ENCODE data around the gene ARMS2.

Gene ARMS2

DNA sequence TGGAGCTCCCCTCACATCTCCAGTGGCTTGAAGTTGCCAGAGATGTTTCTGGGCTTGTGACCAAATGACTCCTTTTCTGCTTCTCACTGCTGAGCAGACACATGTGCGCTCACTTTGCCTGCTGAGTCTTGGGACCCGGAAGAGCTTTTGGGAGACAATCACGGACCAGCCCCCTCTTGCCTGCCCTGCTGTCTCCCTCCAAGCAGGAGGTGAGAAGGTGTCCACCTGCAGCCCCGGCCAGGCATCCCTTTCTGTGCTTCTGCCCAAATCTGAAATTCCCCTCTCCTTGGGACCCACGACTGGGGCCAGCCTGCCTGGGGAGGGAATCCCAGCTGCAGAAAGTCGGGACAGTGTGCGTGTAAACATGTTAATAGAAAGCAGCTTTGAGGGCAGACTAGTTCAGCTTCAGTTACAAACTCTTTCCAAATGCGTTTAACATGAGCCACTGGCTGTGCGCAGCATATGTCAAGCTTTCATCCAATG, 38.6 kb downstream of the ARMS2 start:
- Histone ChIP-seq H3K79me1 (ENCODE audit: low read length) (peaks cover 7% of the 10 kb centered on the region), H4K12ac (ENCODE audit: low read depth, low read length) (no peak overlapping the region), H3K36me3 (ENCODE audit: control insufficient read depth in 1 of 2, insufficient read depth in 2 of 2, low read length in 2 of 2) (peaks cover 6 to 17% of the 10 kb centered on the region in 2 experiments), H3K9me3 (ENCODE audit: insufficient read depth, low read depth, low read length) (no peaks in the 10 kb centered on the region), H3K27ac (ENCODE audit: low read depth, low read length) (no peak overlapping the region), H3K79me2 (ENCODE audit: control insufficient read depth, insufficient read depth, low read length, poor library complexity) (no peaks in the 10 kb centered on the region), H4K8ac (ENCODE audit: low read depth, low read length) (no peak overlapping the region), H3K4me1 (ENCODE audit: control insufficient read depth in 1 of 2, insufficient read depth in 2 of 2, low read length in 2 of 2) (peaks cover 15% of the 10 kb centered on the region in 2 experiments), H3K18ac (ENCODE audit: low read length) (no peak overlapping the region), H2AFZ (ENCODE audit: insufficient read depth, low read length, poor library complexity) (no peak overlapping the region), H2BK12ac (ENCODE audit: low read length) (no peak overlapping the region), H3K4ac (ENCODE audit: low read depth, low read length) (no peak overlapping the region), H2BK5ac (ENCODE audit: low read depth, low read length, poor library complexity) (no peak overlapping the region), H4K91ac (ENCODE audit: low read depth, low read length) (no peak overlapping the region), H2BK120ac (ENCODE audit: insufficient read depth, low read length, poor library complexity) (no peak overlapping the region), H2AK5ac (ENCODE audit: low read length) (no peak overlapping the region), H3K23ac (ENCODE audit: low read length) (no peak overlapping the region), H3K4me2 (ENCODE audit: low read length) (no peak overlapping the region), H3K4me3 (ENCODE audit: low read depth, low read length) (no peak overlapping the region), H3K27me3 (ENCODE audit: insufficient read depth, low read length) (no peaks in the 10 kb centered on the region), H3K14ac (ENCODE audit: low read length) (no peak overlapping the region), H3K9ac (ENCODE audit: low read length) (no peak overlapping the region)
- no CpG with 5 or more reads among the region's 9 CpGs for WGBS (ENCODE audit: extremely low coverage, insufficient coverage, insufficient read length)
- DNase-seq: no peak

GRCh38 chr10:122493761-122494160, 39.3 kb downstream of the ARMS2 start:
- no peak overlapping the region for H2AK5ac ChIP-seq (ENCODE audit: low read length)
- H4K12ac ChIP-seq (ENCODE audit: low read depth, low read length): no peak overlapping the region
- H2BK120ac ChIP-seq (ENCODE audit: insufficient read depth, low read length, poor library complexity): no peak overlapping the region
- no peak overlapping the region for H2BK5ac ChIP-seq (ENCODE audit: low read depth, low read length, poor library complexity)
- no peak overlapping the region for H3K4me3 ChIP-seq (ENCODE audit: low read depth, low read length)
- DNase-seq: no peak
- H3K27ac ChIP-seq (ENCODE audit: low read depth, low read length): no peak overlapping the region
- H3K23ac ChIP-seq (ENCODE audit: low read length): no peak overlapping the region
- no peak overlapping the region for H3K9ac ChIP-seq (ENCODE audit: low read length)
- H3K4me1 ChIP-seq (ENCODE audit: control insufficient read depth in 1 of 2, insufficient read depth in 2 of 2, low read length in 2 of 2): peaks cover 15% of the 10 kb centered on the region in 2 experiments
- H3K9me3 ChIP-seq (ENCODE audit: insufficient read depth, low read depth, low read length): no peaks in the 10 kb centered on the region
- WGBS (ENCODE audit: extremely low coverage, insufficient coverage, insufficient read length): no CpG with 5 or more reads among the region's 4 CpGs
- peaks cover 6 to 17% of the 10 kb centered on the region in 2 experiments for H3K36me3 ChIP-seq (ENCODE audit: control insufficient read depth in 1 of 2, insufficient read depth in 2 of 2, low read length in 2 of 2)
- H2BK12ac ChIP-seq (ENCODE audit: low read length): no peak overlapping the region
- no peak overlapping the region for H3K18ac ChIP-seq (ENCODE audit: low read length)
- no peak overlapping the region for H2AFZ ChIP-seq (ENCODE audit: insufficient read depth, low read length, poor library complexity)
- no peak overlapping the region for H4K8ac ChIP-seq (ENCODE audit: low read depth, low read length)
- H3K4me2 ChIP-seq (ENCODE audit: low read length): no peak overlapping the region
- peaks cover 7% of the 10 kb centered on the region for H3K79me1 ChIP-seq (ENCODE audit: low read length)
- no peaks in the 10 kb centered on the region for H3K79me2 ChIP-seq (ENCODE audit: control insufficient read depth, insufficient read depth, low read length, poor library complexity)
- no peaks in the 10 kb centered on the region for H3K27me3 ChIP-seq (ENCODE audit: insufficient read depth, low read length)
- no peak overlapping the region for H3K14ac ChIP-seq (ENCODE audit: low read length)
- H4K91ac ChIP-seq (ENCODE audit: low read depth, low read length): no peak overlapping the region
- no peak overlapping the region for H3K4ac ChIP-seq (ENCODE audit: low read depth, low read length)

GRCh38 chr10:122494173-122494820, 39.8 kb downstream of the ARMS2 start:
- H4K12ac ChIP-seq (ENCODE audit: low read depth, low read length): no peak overlapping the region
- no peak overlapping the region for H4K91ac ChIP-seq (ENCODE audit: low read depth, low read length)
- no peaks in the 10 kb centered on the region for H3K27me3 ChIP-seq (ENCODE audit: insufficient read depth, low read length)
- H2BK12ac ChIP-seq (ENCODE audit: low read length): no peak overlapping the region
- no peaks in the 10 kb centered on the region for H3K79me2 ChIP-seq (ENCODE audit: control insufficient read depth, insufficient read depth, low read length, poor library complexity)
- no peak for DNase-seq
- H3K79me1 ChIP-seq (ENCODE audit: low read length): peaks cover 7% of the 10 kb centered on the region
- H3K18ac ChIP-seq (ENCODE audit: low read length): no peak overlapping the region
- H2BK120ac ChIP-seq (ENCODE audit: insufficient read depth, low read length, poor library complexity): no peak overlapping the region
- H2BK5ac ChIP-seq (ENCODE audit: low read depth, low read length, poor library complexity): no peak overlapping the region
- no peak overlapping the region for H3K4me2 ChIP-seq (ENCODE audit: low read length)
- no peaks in the 10 kb centered on the region for H3K9me3 ChIP-seq (ENCODE audit: insufficient read depth, low read depth, low read length)
- H3K4me1 ChIP-seq (ENCODE audit: control insufficient read depth in 1 of 2, insufficient read depth in 2 of 2, low read length in 2 of 2): peaks cover 15% of the 10 kb centered on the region in 2 experiments
- peak overlapping the region; percentile 2 for H4K8ac ChIP-seq (ENCODE audit: low read depth, low read length)
- no peak overlapping the region for H3K14ac ChIP-seq (ENCODE audit: low read length)
- WGBS (ENCODE audit: extremely low coverage, insufficient coverage, insufficient read length): no CpG with 5 or more reads among the region's 20 CpGs
- no peak overlapping the region for H3K27ac ChIP-seq (ENCODE audit: low read depth, low read length)
- no peak overlapping the region for H3K4me3 ChIP-seq (ENCODE audit: low read depth, low read length)
- peaks cover 6 to 16% of the 10 kb centered on the region in 2 experiments for H3K36me3 ChIP-seq (ENCODE audit: control insufficient read depth in 1 of 2, insufficient read depth in 2 of 2, low read length in 2 of 2)
- H3K23ac ChIP-seq (ENCODE audit: low read length): no peak overlapping the region
- H2AK5ac ChIP-seq (ENCODE audit: low read length): no peak overlapping the region
- no peak overlapping the region for H2AFZ ChIP-seq (ENCODE audit: insufficient read depth, low read length, poor library complexity)
- H3K9ac ChIP-seq (ENCODE audit: low read length): no peak overlapping the region
- no peak overlapping the region for H3K4ac ChIP-seq (ENCODE audit: low read depth, low read length)

DNA sequence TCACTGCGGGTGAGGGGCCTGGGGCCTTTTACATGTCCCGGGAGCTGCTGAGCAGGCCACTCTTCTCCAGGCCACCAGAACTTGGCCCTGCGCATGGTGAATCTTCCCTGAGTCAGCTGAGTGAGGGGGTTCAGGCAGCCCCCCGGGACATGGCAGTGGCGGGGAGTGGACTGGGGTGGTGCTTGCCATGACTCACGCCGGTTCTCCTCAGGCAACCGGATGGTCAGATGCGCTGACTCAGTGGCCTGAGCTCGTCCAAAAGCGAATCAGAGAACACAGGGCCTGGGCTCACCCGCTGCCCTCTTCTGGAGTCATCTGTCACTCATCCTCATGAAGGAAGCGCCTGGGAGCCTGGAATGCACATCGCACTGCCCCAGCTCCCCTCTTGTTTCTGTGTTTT, 40.4 kb downstream of the ARMS2 start:
- Histone ChIP-seq H3K4me3 (ENCODE audit: low read depth, low read length) (no peak overlapping the region), H3K27me3 (ENCODE audit: insufficient read depth, low read length) (no peaks in the 10 kb centered on the region), H2AFZ (ENCODE audit: insufficient read depth, low read length, poor library complexity) (no peak overlapping the region), H3K36me3 (ENCODE audit: control insufficient read depth in 1 of 2, insufficient read depth in 2 of 2, low read length in 2 of 2) (peaks cover 6 to 14% of the 10 kb centered on the region in 2 experiments), H3K4ac (ENCODE audit: low read depth, low read length) (no peak overlapping the region), H3K4me1 (ENCODE audit: control insufficient read depth in 1 of 2, insufficient read depth in 2 of 2, low read length in 2 of 2) (peaks cover 15% of the 10 kb centered on the region in 2 experiments), H2BK120ac (ENCODE audit: insufficient read depth, low read length, poor library complexity) (no peak overlapping the region), H2AK5ac (ENCODE audit: low read length) (no peak overlapping the region), H4K8ac (ENCODE audit: low read depth, low read length) (peak overlapping the region; percentile 2), H3K79me1 (ENCODE audit: low read length) (peaks cover 7% of the 10 kb centered on the region), H3K18ac (ENCODE audit: low read length) (no peak overlapping the region), H4K12ac (ENCODE audit: low read depth, low read length) (no peak overlapping the region), H3K9ac (ENCODE audit: low read length) (no peak overlapping the region), H3K23ac (ENCODE audit: low read length) (no peak overlapping the region), H2BK5ac (ENCODE audit: low read depth, low read length, poor library complexity) (no peak overlapping the region), H4K91ac (ENCODE audit: low read depth, low read length) (no peak overlapping the region), H3K9me3 (ENCODE audit: insufficient read depth, low read depth, low read length) (no peaks in the 10 kb centered on the region), H3K4me2 (ENCODE audit: low read length) (no peak overlapping the region), H2BK12ac (ENCODE audit: low read length) (no peak overlapping the region), H3K27ac (ENCODE audit: low read depth, low read length) (no peak overlapping the region), H3K79me2 (ENCODE audit: control insufficient read depth, insufficient read depth, low read length, poor library complexity) (no peaks in the 10 kb centered on the region), H3K14ac (ENCODE audit: low read length) (no peak overlapping the region)
- WGBS (ENCODE audit: extremely low coverage, insufficient coverage, insufficient read length): no CpG with 5 or more reads among the region's 14 CpGs
- no peak for DNase-seq

All from trophoblast cell (in vitro differentiated cells and primary cell).